Testis (tissue), 2 donors: ENCODE results near the gene SLC24A1.

ENCODE experiments used
- POLR2A ChIP-seq: fragments of 450-650 bp; IDR thresholded peaks from one replicate; pipeline ENCODE4 v1.6.1; 2017; ENCODE audit warnings: antibody characterized with exemption, mild to moderate bottlenecking, moderate library complexity
- TF ChIP-seq, protein P1 (sequence below), 3 experiments: fragments of 450-650 bp in 2 of 3; fragments of 200-600 bp in 1 of 3; sonication (generic) in 1 of 3; IDR thresholded peaks; one replicate each; pipeline ENCODE4 v1.5.1; 2016 to 2019; ENCODE audit warnings: antibody characterized with exemption in 3 of 3, mild to moderate bottlenecking in 2 of 3, moderate library complexity in 1 of 3

DNA sequence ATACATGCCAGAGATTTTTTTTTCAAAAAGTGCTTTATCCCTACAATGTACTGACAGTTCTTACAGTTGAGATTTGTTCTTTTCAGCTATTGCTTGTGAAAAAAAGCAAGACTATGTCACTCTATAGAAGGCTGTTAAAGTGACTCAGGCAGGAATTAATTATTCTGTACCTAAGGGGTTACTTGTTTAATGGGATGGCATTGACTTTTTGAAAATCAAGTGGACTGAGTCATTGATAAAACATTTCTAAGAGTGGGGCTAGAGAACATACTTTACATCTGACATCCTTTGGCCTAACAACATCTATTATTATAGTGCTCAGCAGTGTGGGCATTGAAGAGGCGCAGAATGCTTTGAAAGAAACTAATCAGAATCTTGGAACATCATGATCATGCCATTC is 45.1 kb upstream of the SLC24A1 start:
- TF ChIP-seq, protein P1, sequence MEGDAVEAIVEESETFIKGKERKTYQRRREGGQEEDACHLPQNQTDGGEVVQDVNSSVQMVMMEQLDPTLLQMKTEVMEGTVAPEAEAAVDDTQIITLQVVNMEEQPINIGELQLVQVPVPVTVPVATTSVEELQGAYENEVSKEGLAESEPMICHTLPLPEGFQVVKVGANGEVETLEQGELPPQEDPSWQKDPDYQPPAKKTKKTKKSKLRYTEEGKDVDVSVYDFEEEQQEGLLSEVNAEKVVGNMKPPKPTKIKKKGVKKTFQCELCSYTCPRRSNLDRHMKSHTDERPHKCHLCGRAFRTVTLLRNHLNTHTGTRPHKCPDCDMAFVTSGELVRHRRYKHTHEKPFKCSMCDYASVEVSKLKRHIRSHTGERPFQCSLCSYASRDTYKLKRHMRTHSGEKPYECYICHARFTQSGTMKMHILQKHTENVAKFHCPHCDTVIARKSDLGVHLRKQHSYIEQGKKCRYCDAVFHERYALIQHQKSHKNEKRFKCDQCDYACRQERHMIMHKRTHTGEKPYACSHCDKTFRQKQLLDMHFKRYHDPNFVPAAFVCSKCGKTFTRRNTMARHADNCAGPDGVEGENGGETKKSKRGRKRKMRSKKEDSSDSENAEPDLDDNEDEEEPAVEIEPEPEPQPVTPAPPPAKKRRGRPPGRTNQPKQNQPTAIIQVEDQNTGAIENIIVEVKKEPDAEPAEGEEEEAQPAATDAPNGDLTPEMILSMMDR (IDR thresholded peaks at IDR 0.05): no peak
- TF ChIP-seq POLR2A: no peak
